HepG2 (cell line): ENCODE results near the gene CARMIL1. TPM values are rescaled to one million over a fixed set of nuclear protein-coding genes. Genes with fewer than 3 reads are reported as not detected.
A peak's percentile ranks its signal among the peaks of the same experiment; 100 is the strongest.

ENCODE experiments used
- BRCA1 ChIP-seq: sonication (generic); formaldehyde crosslinking; IDR thresholded peaks from 2 replicates; pipeline ENCODE4 v1.4.0; 2020; ENCODE audit warnings: missing genetic modification reagents
- CHD2 ChIP-seq: IDR thresholded peaks from 2 replicates; pipeline ENCODE4 v1.6.1; 2011; ENCODE audit warnings: low read depth, low read length, improper control_type of control experiment
- EEA1 ChIP-seq: sonication (generic); formaldehyde crosslinking; IDR thresholded peaks from 2 replicates; pipeline ENCODE4 v1.5.1; 2020; ENCODE audit warnings: mild to moderate bottlenecking, missing genetic modification reagents, borderline replicate concordance
- EZH2 ChIP-seq: conservative IDR thresholded peaks from 2 replicates; pipeline ENCODE4 v1.6.1; 2012; ENCODE audit warnings: mild to moderate bottlenecking, low read depth, low read length, moderate library complexity
- FOXP4 ChIP-seq: sonication (generic); formaldehyde crosslinking; IDR thresholded peaks from 2 replicates; pipeline ENCODE4 v1.4.0; 2020; ENCODE audit warnings: missing genetic modification reagents
- GPN1 ChIP-seq: sonication (generic); formaldehyde crosslinking; IDR thresholded peaks from 2 replicates; pipeline ENCODE4 v1.5.1; 2020; ENCODE audit warnings: missing genetic modification reagents, borderline replicate concordance
- HHEX ChIP-seq: IDR thresholded peaks from 2 replicates; pipeline ENCODE4 v1.6.1; 2016; ENCODE audit warnings: control low read depth
- HNRNPLL ChIP-seq: fragments of 200-400 bp; formaldehyde crosslinking; IDR thresholded peaks from 2 replicates; pipeline ENCODE4 v1.6.1; 2017; ENCODE audit warnings: mild to moderate bottlenecking, low read depth, low read length; ENCODE audit not compliant: poor library complexity, severe bottlenecking
- IKZF4 ChIP-seq: sonication (generic); formaldehyde crosslinking; IDR thresholded peaks from 2 replicates; pipeline ENCODE4 v1.5.1; 2020; ENCODE audit warnings: borderline replicate concordance, mild to moderate bottlenecking, low read depth, missing genetic modification reagents; ENCODE audit errors: not compliant biosample characterization
- KMT2A ChIP-seq: sonication (generic); formaldehyde crosslinking; IDR thresholded peaks from 2 replicates; pipeline ENCODE4 v1.4.0; 2020; ENCODE audit warnings: missing genetic modification reagents
- MTERF4 ChIP-seq: sonication (generic); formaldehyde crosslinking; IDR thresholded peaks from 2 replicates; pipeline ENCODE4 v1.8.0; 2023; ENCODE audit warnings: mild to moderate bottlenecking, missing genetic modification reagents
- NAIF1 ChIP-seq: sonication (generic); formaldehyde crosslinking; IDR thresholded peaks from 2 replicates; pipeline ENCODE4 v1.5.0; 2020; ENCODE audit warnings: mild to moderate bottlenecking, missing genetic modification reagents, borderline replicate concordance
- PHF8 ChIP-seq: sonication (generic); formaldehyde crosslinking; IDR thresholded peaks from 2 replicates; pipeline ENCODE4 v1.5.0; 2020; ENCODE audit warnings: missing genetic modification reagents
- PITX1 ChIP-seq: sonication (generic); formaldehyde crosslinking; IDR thresholded peaks from 2 replicates; pipeline ENCODE4 v1.5.1; 2020; ENCODE audit warnings: mild to moderate bottlenecking, missing genetic modification reagents
- SNAI1 ChIP-seq: sonication (generic); formaldehyde crosslinking; IDR thresholded peaks from 2 replicates; pipeline ENCODE4 v1.5.0; 2020; ENCODE audit warnings: mild to moderate bottlenecking, missing genetic modification reagents, borderline replicate concordance
- TCF12 ChIP-seq, 2 experiments: fragments of 450-650 bp in 1 of 2; sonication (generic) in 1 of 2; formaldehyde crosslinking in 1 of 2; IDR thresholded peaks; 2 replicates each; pipeline versions ENCODE4 v1.6.1 to v1.8.0; 2017 to 2022; ENCODE audit warnings: antibody characterized with exemption in 1 of 2, mild to moderate bottlenecking in 1 of 2, missing genetic modification reagents in 1 of 2, moderate library complexity in 1 of 2
- TCF7 ChIP-seq: sonication (generic); IDR thresholded peaks from 2 replicates; pipeline ENCODE4 v1.6.1; 2016; ENCODE audit warnings: antibody characterized with exemption, low read depth
- ZC3H13 ChIP-seq: sonication (generic); formaldehyde crosslinking; IDR thresholded peaks from 2 replicates; pipeline ENCODE4 v1.8.1; 2023; ENCODE audit warnings: mild to moderate bottlenecking, missing genetic modification reagents, moderate library complexity
- ZFY ChIP-seq: sonication (generic); formaldehyde crosslinking; IDR thresholded peaks from 2 replicates; pipeline ENCODE4 v1.4.0; 2020; ENCODE audit warnings: missing genetic modification reagents
- ZIK1 ChIP-seq: sonication (generic); formaldehyde crosslinking; IDR thresholded peaks from 2 replicates; pipeline ENCODE4 v1.5.0; 2020; ENCODE audit warnings: mild to moderate bottlenecking, low read depth, missing genetic modification reagents, borderline replicate concordance
- ZNF251 ChIP-seq: sonication (generic); formaldehyde crosslinking; IDR thresholded peaks from 2 replicates; pipeline ENCODE4 v1.9.0; 2021; ENCODE audit warnings: mild to moderate bottlenecking, missing genetic modification reagents
- ZNF260 ChIP-seq: sonication (generic); formaldehyde crosslinking; IDR thresholded peaks from 2 replicates; pipeline ENCODE4 v1.4.0; 2020; ENCODE audit warnings: missing genetic modification reagents, low read depth, mild to moderate bottlenecking, borderline replicate concordance
- ZNF317 ChIP-seq: sonication (generic); formaldehyde crosslinking; IDR thresholded peaks from 2 replicates; pipeline ENCODE4 v1.5.0; 2020; ENCODE audit warnings: mild to moderate bottlenecking, missing genetic modification reagents
- ZNF580 ChIP-seq: IDR thresholded peaks from 2 replicates; pipeline ENCODE4 v1.6.1; 2016; ENCODE audit warnings: low read depth, borderline replicate concordance
- ZNF746 ChIP-seq: sonication (generic); formaldehyde crosslinking; IDR thresholded peaks from 2 replicates; pipeline ENCODE4 v1.8.0; 2022; ENCODE audit warnings: mild to moderate bottlenecking, missing genetic modification reagents
- ZNF770 ChIP-seq: sonication (generic); formaldehyde crosslinking; IDR thresholded peaks from 2 replicates; pipeline ENCODE4 v1.5.0; 2020; ENCODE audit warnings: mild to moderate bottlenecking, missing genetic modification reagents
- ZSCAN9 ChIP-seq: IDR thresholded peaks from 2 replicates; pipeline ENCODE4 v1.6.1; 2016; ENCODE audit warnings: borderline replicate concordance
- polyA plus RNA-seq, 8 experiments: library from polyadenylated mRNA; depleted of rRNA in 3 of 8; stranded (reverse) in 7 of 8; unstranded in 1 of 8; fragments of >200 nt; fragmentation: Illumina TruSeq in 4 of 8; extraction: Trizol in 4 of 8; gene quantifications; 2 replicates each; pipeline versions ENCODE4 v1.2.1 to v1.2.3, GENCODE V29; 2011 to 2016; ENCODE audit warnings: low read depth in 4 of 8, missing spikeins in 1 of 8, mixed read lengths in 1 of 8; ENCODE audit not compliant: insufficient read depth in 1 of 8
- total RNA-seq, 5 experiments: library from RNA; depleted of rRNA; stranded (reverse); fragments of >200 nt; fragmentation: Illumina TruSeq; extraction: Trizol; gene quantifications; 2 replicates each; pipeline ENCODE4 v1.2.3, GENCODE V29; 2016; ENCODE audit warnings: low read depth in 1 of 5

CARMIL1 gene
- total and polyA plus RNA-seq, 2 of the 13 experiments (the other 11 are each of a cell fraction or from before 2014, with no cell fraction given), result 1.8 to 2.6 TPM

GRCh38 chr6:25640446-25640845 lies 361.3 kb downstream of the CARMIL1 start (continued):
- TF ChIP-seq ZFY (peak; percentile 40; the same call in 1 of the 2 replicates), EEA1 (CRISPR knock-in tag) (no peak), BRCA1 (no peak), SNAI1 (CRISPR knock-in tag) (no peak), TCF7 (no peak), NAIF1 (CRISPR knock-in tag) (no peak), PITX1 (peak; percentile 59; the same call in 1 of the 2 replicates), ZNF260 (CRISPR knock-in tag) (no peak), ZC3H13 (CRISPR knock-in tag) (no peak), ZNF580 (CRISPR knock-in tag) (peak; percentile 62; the same call in 1 of the 2 replicates), ZNF770 (CRISPR knock-in tag) (no peak), CHD2 (no peak), ZNF317 (CRISPR knock-in tag) (peak; percentile 74), PHF8 (0 out of 2 replicates have a peak, but pooled peaks have one; percentile 18), GPN1 (CRISPR knock-in tag) (no peak), ZIK1 (CRISPR knock-in tag) (no peak), TCF12 (IDR thresholded peaks at IDR 0.05) (no peak), TCF12 (CRISPR knock-in tag; IDR thresholded peaks at IDR 0.05) (0 out of 2 replicates have a peak, but pooled peaks have one; percentile 27), EZH2 (no peak), MTERF4 (CRISPR knock-in tag) (no peak), IKZF4 (CRISPR knock-in tag) (no peak), ZSCAN9 (CRISPR knock-in tag) (peak; percentile 43; the same call in 1 of the 2 replicates), FOXP4 (peak; percentile 81), HHEX (CRISPR knock-in tag) (no peak), ZNF746 (CRISPR knock-in tag) (no peak), HNRNPLL (no peak), ZNF251 (CRISPR knock-in tag) (no peak), KMT2A (CRISPR knock-in tag) (no peak)
